IMR-90 (cell line): Measurements from ENCODE around the gene OR9A2.

Source experiments
- CEBPB ChIP-seq: IDR thresholded peaks from 2 replicates; pipeline ENCODE4 v1.6.1; 2012; ENCODE audit warnings: low read depth, low read length, improper control_type of control experiment
- MAFK ChIP-seq: IDR thresholded peaks from 2 replicates; pipeline ENCODE4 v1.6.1; 2012; ENCODE audit warnings: low read depth, low read length, improper control_type of control experiment
- RAD21 ChIP-seq: IDR thresholded peaks from 2 replicates; pipeline ENCODE4 v1.6.1; 2012; ENCODE audit warnings: low read length, improper control_type of control experiment
- SMC3 ChIP-seq: fragments of 150-350 bp; IDR thresholded peaks from 2 replicates; pipeline ENCODE4 v1.6.1; 2016; ENCODE audit warnings: low read depth, mild to moderate bottlenecking, antibody characterized with exemption, low read length, moderate library complexity
- TF ChIP-seq, protein P1 (sequence below): conservative IDR thresholded peaks from 2 replicates; pipeline ENCODE4 v1.5.1; 2012; ENCODE audit warnings: mild to moderate bottlenecking, low read depth, low read length, improper control_type of control experiment

DNA sequence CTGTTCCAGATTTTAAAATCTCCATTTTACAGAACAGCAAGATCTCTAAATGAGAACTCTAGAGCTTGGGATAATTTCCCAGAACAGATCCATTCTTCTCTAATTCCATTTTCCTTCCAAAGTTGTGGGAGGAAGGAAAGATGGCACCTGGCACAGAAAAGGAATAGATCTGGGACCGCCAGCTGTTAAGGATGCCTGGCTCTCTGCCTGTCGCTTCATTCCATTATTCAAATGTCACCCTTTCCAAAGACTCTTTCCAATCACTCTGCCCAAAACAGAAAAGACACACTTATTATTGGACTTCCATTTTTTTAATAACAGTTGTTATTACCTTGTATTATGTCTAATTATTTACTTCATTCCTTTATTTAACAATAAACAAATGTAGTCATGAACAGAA is 751 bp upstream of the OR9A2 start:
- TF ChIP-seq CEBPB (no peak), SMC3 (no peak), RAD21 (no peak), MAFK (no peak)
- TF ChIP-seq, protein P1, sequence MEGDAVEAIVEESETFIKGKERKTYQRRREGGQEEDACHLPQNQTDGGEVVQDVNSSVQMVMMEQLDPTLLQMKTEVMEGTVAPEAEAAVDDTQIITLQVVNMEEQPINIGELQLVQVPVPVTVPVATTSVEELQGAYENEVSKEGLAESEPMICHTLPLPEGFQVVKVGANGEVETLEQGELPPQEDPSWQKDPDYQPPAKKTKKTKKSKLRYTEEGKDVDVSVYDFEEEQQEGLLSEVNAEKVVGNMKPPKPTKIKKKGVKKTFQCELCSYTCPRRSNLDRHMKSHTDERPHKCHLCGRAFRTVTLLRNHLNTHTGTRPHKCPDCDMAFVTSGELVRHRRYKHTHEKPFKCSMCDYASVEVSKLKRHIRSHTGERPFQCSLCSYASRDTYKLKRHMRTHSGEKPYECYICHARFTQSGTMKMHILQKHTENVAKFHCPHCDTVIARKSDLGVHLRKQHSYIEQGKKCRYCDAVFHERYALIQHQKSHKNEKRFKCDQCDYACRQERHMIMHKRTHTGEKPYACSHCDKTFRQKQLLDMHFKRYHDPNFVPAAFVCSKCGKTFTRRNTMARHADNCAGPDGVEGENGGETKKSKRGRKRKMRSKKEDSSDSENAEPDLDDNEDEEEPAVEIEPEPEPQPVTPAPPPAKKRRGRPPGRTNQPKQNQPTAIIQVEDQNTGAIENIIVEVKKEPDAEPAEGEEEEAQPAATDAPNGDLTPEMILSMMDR, result no peak
